Transverse colon (tissue), 4 donors: ENCODE measurements around the gene INA.

Source experiments
- POLR2A ChIP-seq: fragments of 450-650 bp; IDR thresholded peaks from one replicate; pipeline ENCODE4 v1.6.1; 2016; ENCODE audit warnings: antibody characterized with exemption, mild to moderate bottlenecking, moderate library complexity
- POLR2AphosphoS5 ChIP-seq, 3 donors: sonication (generic); formaldehyde crosslinking; IDR thresholded peaks; one replicate each; pipeline ENCODE4 v1.6.1; 2016; ENCODE audit warnings: antibody characterized with exemption in 3 of 3
- TF ChIP-seq, protein P1 (sequence below), 5 experiments: fragments of 200-600 bp in 3 of 5; fragments of 450-650 bp in 2 of 5; sonication (generic) in 3 of 5; IDR thresholded peaks; 1 replicate in 2 of 5; 2 replicates in 3 of 5; pipeline ENCODE4 v1.5.1; 2016 to 2017; ENCODE audit warnings: antibody characterized with exemption in 5 of 5, inconsistent platforms in 3 of 5, mild to moderate bottlenecking in 2 of 5, moderate library complexity in 1 of 5

DNA sequence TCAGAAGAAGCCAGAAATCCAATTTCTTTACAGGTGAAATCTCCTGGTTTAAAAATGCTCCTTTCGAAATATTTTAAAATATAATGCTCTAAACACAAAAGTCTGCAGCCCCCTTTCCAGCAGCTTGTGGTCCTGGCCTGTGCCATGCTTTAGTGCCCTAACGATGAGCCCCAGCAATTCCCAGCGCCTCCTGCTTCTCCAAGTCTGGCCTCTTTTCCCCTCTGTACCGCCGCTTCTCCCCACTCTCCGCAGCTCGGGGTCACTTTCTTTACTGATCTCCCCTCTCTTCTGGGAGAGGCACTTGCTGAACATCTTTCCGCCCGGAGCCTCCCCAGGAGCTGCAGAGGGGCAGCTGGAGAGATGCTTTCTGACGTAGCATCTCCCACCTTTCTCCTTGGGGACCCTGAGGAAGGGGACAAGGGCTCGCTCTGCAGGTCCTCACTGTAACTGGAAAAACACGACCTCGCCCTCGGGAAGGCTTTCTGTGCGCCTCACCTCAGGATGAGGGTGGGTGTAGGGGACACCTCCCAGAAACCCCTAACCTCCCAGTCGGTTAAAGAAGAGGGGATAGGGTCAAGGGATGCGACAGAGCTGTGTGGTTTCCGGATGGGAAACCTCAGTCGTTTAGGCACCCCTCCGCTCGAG, 565 bp upstream of the INA start:
- TF ChIP-seq POLR2AphosphoS5 (IDR thresholded peaks at IDR 0.05) (no peak), POLR2A (no peak)
- TF ChIP-seq, protein P1, sequence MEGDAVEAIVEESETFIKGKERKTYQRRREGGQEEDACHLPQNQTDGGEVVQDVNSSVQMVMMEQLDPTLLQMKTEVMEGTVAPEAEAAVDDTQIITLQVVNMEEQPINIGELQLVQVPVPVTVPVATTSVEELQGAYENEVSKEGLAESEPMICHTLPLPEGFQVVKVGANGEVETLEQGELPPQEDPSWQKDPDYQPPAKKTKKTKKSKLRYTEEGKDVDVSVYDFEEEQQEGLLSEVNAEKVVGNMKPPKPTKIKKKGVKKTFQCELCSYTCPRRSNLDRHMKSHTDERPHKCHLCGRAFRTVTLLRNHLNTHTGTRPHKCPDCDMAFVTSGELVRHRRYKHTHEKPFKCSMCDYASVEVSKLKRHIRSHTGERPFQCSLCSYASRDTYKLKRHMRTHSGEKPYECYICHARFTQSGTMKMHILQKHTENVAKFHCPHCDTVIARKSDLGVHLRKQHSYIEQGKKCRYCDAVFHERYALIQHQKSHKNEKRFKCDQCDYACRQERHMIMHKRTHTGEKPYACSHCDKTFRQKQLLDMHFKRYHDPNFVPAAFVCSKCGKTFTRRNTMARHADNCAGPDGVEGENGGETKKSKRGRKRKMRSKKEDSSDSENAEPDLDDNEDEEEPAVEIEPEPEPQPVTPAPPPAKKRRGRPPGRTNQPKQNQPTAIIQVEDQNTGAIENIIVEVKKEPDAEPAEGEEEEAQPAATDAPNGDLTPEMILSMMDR (IDR thresholded peaks at IDR 0.05) = no peak
